ENCODE results near the gene MMP24.
A peak's percentile ranks its signal among the peaks of the same experiment; 100 is the strongest.
"Not testable (repeated sequence)": the region's sequence is repeated elsewhere in the genome, so short reads cannot be mapped to it uniquely, and the experiment has no call there.

The MMP24 gene

GRCh38 chr20:35226126-35226883 lies at the start of gene MMP24:
Gene MMP24, plus strand, starts transcription at chr20:35226690. Its CDS starts 49 bp downstream, at chr20:35226739.
- no peak for DNase-seq (ENCODE audit: low spot score)

GRCh38 chr20:35179292-35180212 lies 46.9 kb upstream of the MMP24 start:
- no peak for DNase-seq (ENCODE audit: low spot score)

GRCh38 chr20:35180266-35180665 lies 46.2 kb upstream of the MMP24 start:
- DNase-seq (ENCODE audit: low spot score), result no peak

- no peak for DNase-seq (ENCODE audit: low spot score)
Observed at GRCh38 chr20:35181731-35182130, 44.8 kb upstream of the MMP24 start.

- DNase-seq (ENCODE audit: low spot score), result not testable (repeated sequence)
Observed at GRCh38 chr20:35186691-35187289, 39.7 kb upstream of the MMP24 start.

GRCh38 chr20:35187584-35188190 lies 38.8 kb upstream of the MMP24 start:
- DNase-seq (ENCODE audit: low spot score), result no peak

GRCh38 chr20:35189223-35189622 lies 37.3 kb upstream of the MMP24 start:
- DNase-seq (ENCODE audit: low spot score), result not testable (repeated sequence)

GRCh38 chr20:35190556-35190955 lies 35.9 kb upstream of the MMP24 start:
- no peak for DNase-seq (ENCODE audit: low spot score)

- DNase-seq (ENCODE audit: low spot score), result no peak
Observed at GRCh38 chr20:35191419-35192117, 34.9 kb upstream of the MMP24 start.

GRCh38 chr20:35192118-35192872 lies 34.2 kb upstream of the MMP24 start:
- DNase-seq (ENCODE audit: low spot score), result no peak

GRCh38 chr20:35193031-35193791 lies 33.3 kb upstream of the MMP24 start:
- not testable (repeated sequence) for DNase-seq (ENCODE audit: low spot score)

GRCh38 chr20:35196313-35196712 lies 30.2 kb upstream of the MMP24 start:
- DNase-seq (ENCODE audit: low spot score), result no peak

- DNase-seq (ENCODE audit: low spot score), result no peak
Observed at GRCh38 chr20:35199740-35200139, 26.8 kb upstream of the MMP24 start.

GRCh38 chr20:35200267-35200666 lies 26.2 kb upstream of the MMP24 start:
- DNase-seq (ENCODE audit: low spot score), result no peak

- DNase-seq (ENCODE audit: low spot score), result not testable (repeated sequence)
Observed at GRCh38 chr20:35201467-35201866, 25.0 kb upstream of the MMP24 start.

- no peak for DNase-seq (ENCODE audit: low spot score)
Observed at GRCh38 chr20:35206802-35207201, 19.7 kb upstream of the MMP24 start.

GRCh38 chr20:35207950-35208611 lies 18.4 kb upstream of the MMP24 start:
- peak; percentile 89 for DNase-seq (ENCODE audit: low spot score)

- DNase-seq (ENCODE audit: low spot score), result peak; percentile 88
Observed at GRCh38 chr20:35215066-35215956, 11.2 kb upstream of the MMP24 start.
